ENCODE data around the gene UMOD.

UMOD gene

DNA sequence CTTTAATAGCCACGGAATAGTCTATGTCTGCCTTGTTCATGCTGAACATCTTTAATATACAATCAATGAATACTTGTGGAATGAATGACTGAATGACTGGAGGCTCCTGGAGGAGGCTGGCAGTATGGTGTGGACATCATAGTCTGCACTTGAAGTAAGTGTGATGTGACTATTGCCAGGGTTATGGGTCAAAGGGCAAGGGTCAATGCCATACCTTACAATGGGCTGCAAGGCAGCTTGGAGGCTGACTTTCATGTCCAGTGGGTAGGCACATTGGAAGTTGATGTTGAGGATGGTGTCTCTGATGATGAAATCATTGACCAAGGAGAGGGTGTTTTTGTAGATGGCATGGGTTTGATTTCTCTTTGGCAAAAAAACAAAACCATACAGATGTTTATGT is 33.1 kb downstream of the UMOD start:
- TF ChIP-seq CTCF (IDR thresholded peaks at IDR 0.05; ENCODE audit: low read depth, low read length): no peak
- H3K27ac ChIP-seq: no peak overlapping the region
- no peaks in the 10 kb centered on the region for H3K36me3 ChIP-seq
- H3K27me3 ChIP-seq (ENCODE audit: insufficient read depth, low read depth, severe bottlenecking): peaks cover 66% of the 10 kb centered on the region
- DNase-seq: no peak
- no peak overlapping the region for H3K4me3 ChIP-seq (ENCODE audit: low read depth, low read length)
- no peaks in the 10 kb centered on the region for H3K9me3 ChIP-seq (ENCODE audit: severe bottlenecking)

DNA sequence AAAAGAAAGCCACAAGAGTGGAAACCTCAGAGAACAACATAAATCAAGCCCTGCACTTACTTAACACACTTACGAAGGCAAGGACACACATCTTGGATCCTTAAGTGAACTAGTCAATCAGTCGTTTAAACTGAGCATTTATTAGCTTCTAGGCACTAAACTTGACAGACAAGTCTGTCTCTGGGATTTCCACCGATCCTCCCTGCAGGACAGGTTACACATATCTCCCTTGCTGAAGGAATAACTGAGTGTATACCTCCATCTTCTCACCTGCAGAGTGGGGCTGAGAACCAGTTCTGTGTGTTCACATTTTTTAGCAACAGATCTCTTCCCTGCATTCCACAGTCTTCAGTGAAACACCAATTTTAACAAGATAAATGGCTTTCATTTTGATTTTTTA is 34.1 kb downstream of the UMOD start:
- Histone ChIP-seq H3K4me3 (ENCODE audit: low read depth, low read length) (no peak overlapping the region), H3K27me3 (ENCODE audit: insufficient read depth, low read depth, severe bottlenecking) (peaks cover 60% of the 10 kb centered on the region)
- no peak for TF ChIP-seq CTCF (IDR thresholded peaks at IDR 0.05; ENCODE audit: low read depth, low read length)

DNA sequence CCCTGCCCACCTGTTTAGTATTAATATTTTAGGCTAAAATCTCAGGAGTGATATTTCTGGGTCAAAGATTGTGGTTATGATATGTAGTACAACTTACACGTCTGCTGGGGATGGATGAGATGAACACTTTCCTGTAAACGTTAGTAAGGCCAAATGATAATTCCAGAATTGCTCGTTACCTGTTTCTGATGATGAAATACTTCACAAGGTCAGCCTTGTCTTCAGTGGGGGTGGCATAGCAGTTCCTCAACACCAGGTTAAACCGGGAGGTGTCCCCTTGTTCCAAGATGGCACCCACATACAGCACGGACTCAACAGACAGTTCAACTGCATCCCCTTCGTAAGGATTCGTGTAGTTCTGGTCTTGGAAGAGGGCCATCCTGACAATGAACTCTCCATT is 34.5 kb downstream of the UMOD start:
- H3K27ac ChIP-seq: no peak overlapping the region
- H3K4me3 ChIP-seq (ENCODE audit: low read depth, low read length): no peak overlapping the region
- H3K36me3 ChIP-seq: no peaks in the 10 kb centered on the region
- peaks cover 55% of the 10 kb centered on the region for H3K27me3 ChIP-seq (ENCODE audit: insufficient read depth, low read depth, severe bottlenecking)
- H3K9me3 ChIP-seq (ENCODE audit: severe bottlenecking): no peaks in the 10 kb centered on the region
- no peak for TF ChIP-seq CTCF (IDR thresholded peaks at IDR 0.05; ENCODE audit: low read depth, low read length)
- no peak for DNase-seq

More for the DNA sequence above, 34.1 kb downstream of the UMOD start:
- Histone ChIP-seq H3K27ac (no peak overlapping the region), H3K9me3 (ENCODE audit: severe bottlenecking) (no peaks in the 10 kb centered on the region), H3K36me3 (no peaks in the 10 kb centered on the region)
- DNase-seq: no peak

- Histone ChIP-seq H3K36me3 (no peaks in the 10 kb centered on the region), H3K27ac (no peak overlapping the region), H3K9me3 (ENCODE audit: severe bottlenecking) (no peaks in the 10 kb centered on the region), H3K4me3 (ENCODE audit: low read depth, low read length) (no peak overlapping the region), H3K27me3 (ENCODE audit: insufficient read depth, low read depth, severe bottlenecking) (peaks cover 46% of the 10 kb centered on the region)
- no peak for TF ChIP-seq CTCF (IDR thresholded peaks at IDR 0.05; ENCODE audit: low read depth, low read length)
- DNase-seq: no peak
Measured at GRCh38 chr16:20317117-20317516, 35.4 kb downstream of the UMOD start.

- H3K4me3 ChIP-seq (ENCODE audit: low read depth, low read length): no peak overlapping the region
- H3K27ac ChIP-seq: no peak overlapping the region
- TF ChIP-seq CTCF (IDR thresholded peaks at IDR 0.05; ENCODE audit: low read depth, low read length): no peak
- DNase-seq: no peak
- H3K9me3 ChIP-seq (ENCODE audit: severe bottlenecking): no peaks in the 10 kb centered on the region
- no peaks in the 10 kb centered on the region for H3K36me3 ChIP-seq
- H3K27me3 ChIP-seq (ENCODE audit: insufficient read depth, low read depth, severe bottlenecking): peaks cover 49% of the 10 kb centered on the region
Measured at GRCh38 chr16:20316715-20317114, 35.8 kb downstream of the UMOD start.

DNA sequence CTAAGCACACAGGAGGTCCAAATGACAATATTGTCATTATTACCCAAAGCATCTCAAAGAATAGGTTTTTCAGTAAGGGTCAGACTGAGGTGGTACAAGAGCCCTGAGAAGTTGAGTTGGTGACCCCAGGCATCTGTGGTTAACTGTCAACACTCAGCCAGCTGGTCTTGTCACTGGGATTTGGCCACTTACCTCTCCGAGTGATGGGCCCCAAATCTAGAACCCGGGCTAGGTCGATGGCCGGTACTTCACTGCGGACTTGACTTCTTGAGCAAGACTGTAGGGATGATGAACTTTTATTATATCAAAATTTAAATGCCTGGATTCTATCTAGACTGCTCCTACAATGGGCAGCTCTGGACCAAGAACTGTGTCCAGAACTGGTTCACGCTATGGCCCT is 36.8 kb downstream of the UMOD start:
- H3K27me3 ChIP-seq (ENCODE audit: insufficient read depth, low read depth, severe bottlenecking): peaks cover 55% of the 10 kb centered on the region
- no peak for DNase-seq
- no peaks in the 10 kb centered on the region for H3K36me3 ChIP-seq
- H3K9me3 ChIP-seq (ENCODE audit: severe bottlenecking): no peaks in the 10 kb centered on the region
- no peak overlapping the region for H3K4me3 ChIP-seq (ENCODE audit: low read depth, low read length)
- no peak overlapping the region for H3K27ac ChIP-seq
- no peak for TF ChIP-seq CTCF (IDR thresholded peaks at IDR 0.05; ENCODE audit: low read depth, low read length)
